T-helper 1 cell treated with Interleukin-12 subunit alpha and Interleukin-12 subunit beta and Interleukin-4 antibody, amounts not matched to agents 30 μg/mL and 1 μg/mL, for 36 hours (primary cell): Measurements from ENCODE around the gene SFTPD.
A peak's percentile ranks its signal among the peaks of the same experiment; 100 is the strongest.
"Not testable (repeated sequence)": the region's sequence is repeated elsewhere in the genome, so short reads cannot be mapped to it uniquely, and the experiment has no call there.

Experiments used
- H3K27ac Mint-ChIP-seq: one replicate; pipeline ENCODE4 v1.8.0; 2021; ENCODE audit warnings: mild to moderate bottlenecking, mixed read lengths
- H3K27me3 Mint-ChIP-seq: one replicate; pipeline ENCODE4 v1.8.0; 2021; ENCODE audit warnings: low read depth, mixed read lengths
- H3K36me3 Mint-ChIP-seq: one replicate; pipeline ENCODE4 v1.8.0; 2021; ENCODE audit warnings: low read depth, mixed read lengths
- H3K4me1 Mint-ChIP-seq: one replicate; pipeline ENCODE4 v1.8.0; 2021; ENCODE audit warnings: low read depth, mixed read lengths
- H3K4me3 Mint-ChIP-seq: one replicate; pipeline ENCODE4 v1.8.0; 2021; ENCODE audit warnings: mild to moderate bottlenecking, moderate library complexity, mixed read lengths
- H3K9me3 Mint-ChIP-seq: one replicate; pipeline ENCODE4 v1.8.0; 2021; ENCODE audit warnings: mixed read lengths

SFTPD gene

GRCh38 chr10:79948976-79949722 is at the start of gene SFTPD:
Gene SFTPD, minus strand, starts transcription at chr10:79949105. Its CDS starts 2,446 bp downstream, at chr10:79946659.
- no peak within 1 kb of the TSS for H3K4me3 Mint-ChIP-seq
- no peaks in the 10 kb centered on the region for H3K4me1 Mint-ChIP-seq
- H3K27ac Mint-ChIP-seq: no peak within 1 kb of the TSS
- H3K9me3 Mint-ChIP-seq: peaks cover 24% of the 10 kb centered on the region
- H3K27me3 Mint-ChIP-seq: peaks cover 19% of the 10 kb centered on the region
- peaks cover 2% of the 10 kb centered on the region for H3K36me3 Mint-ChIP-seq

GRCh38 chr10:79995979-79996634 is 47.2 kb upstream of the SFTPD start:
- H3K36me3 Mint-ChIP-seq: no peaks in the 10 kb centered on the region
- H3K4me3 Mint-ChIP-seq: no peak overlapping the region
- no peak overlapping the region for H3K27ac Mint-ChIP-seq
- H3K4me1 Mint-ChIP-seq: peaks cover 2% of the 10 kb centered on the region
- H3K9me3 Mint-ChIP-seq: no peaks in the 10 kb centered on the region
- H3K27me3 Mint-ChIP-seq: peaks cover 33% of the 10 kb centered on the region

GRCh38 chr10:79994556-79994955 is 45.7 kb upstream of the SFTPD start:
- no peak overlapping the region for H3K4me3 Mint-ChIP-seq
- peaks cover 37% of the 10 kb centered on the region for H3K27me3 Mint-ChIP-seq
- peaks cover 8% of the 10 kb centered on the region for H3K9me3 Mint-ChIP-seq
- no peak overlapping the region for H3K27ac Mint-ChIP-seq
- peaks cover 2% of the 10 kb centered on the region for H3K36me3 Mint-ChIP-seq
- H3K4me1 Mint-ChIP-seq: no peaks in the 10 kb centered on the region

- Mint-ChIP-seq H3K27me3 (peaks cover 63% of the 10 kb centered on the region), H3K9me3 (peaks cover 15% of the 10 kb centered on the region)
- H3K4me3 Mint-ChIP-seq, H3K4me1 Mint-ChIP-seq, H3K27ac Mint-ChIP-seq, H3K36me3 Mint-ChIP-seq: not testable (repeated sequence)
Observed at GRCh38 chr10:79988199-79988598, 39.3 kb upstream of the SFTPD start.

- H3K4me3 Mint-ChIP-seq, H3K27ac Mint-ChIP-seq, H3K4me1 Mint-ChIP-seq, H3K36me3 Mint-ChIP-seq: not testable (repeated sequence)
- H3K27me3 Mint-ChIP-seq: peaks cover 63% of the 10 kb centered on the region
- H3K9me3 Mint-ChIP-seq: peaks cover 15% of the 10 kb centered on the region
Observed at GRCh38 chr10:79986661-79987060, 37.8 kb upstream of the SFTPD start.

- Mint-ChIP-seq H3K4me1 (peaks cover 12% of the 10 kb centered on the region), H3K27me3 (peaks cover 61% of the 10 kb centered on the region), H3K4me3 (no peak overlapping the region), H3K9me3 (peaks cover 15% of the 10 kb centered on the region), H3K36me3 (peaks cover 2% of the 10 kb centered on the region), H3K27ac (no peak overlapping the region)
Observed at GRCh38 chr10:79985481-79986072, 36.7 kb upstream of the SFTPD start.

- Mint-ChIP-seq H3K4me1 (peaks cover 12% of the 10 kb centered on the region), H3K4me3 (no peak overlapping the region), H3K9me3 (peaks cover 10% of the 10 kb centered on the region), H3K36me3 (no peaks in the 10 kb centered on the region), H3K27ac (no peak overlapping the region), H3K27me3 (peaks cover 64% of the 10 kb centered on the region)
Observed at GRCh38 chr10:79984851-79985250, 35.9 kb upstream of the SFTPD start.

- Mint-ChIP-seq H3K4me3 (peak overlapping the region; percentile 19), H3K27ac (no peak overlapping the region), H3K4me1 (peaks cover 12% of the 10 kb centered on the region), H3K9me3 (no peaks in the 10 kb centered on the region), H3K27me3 (peaks cover 70% of the 10 kb centered on the region), H3K36me3 (no peaks in the 10 kb centered on the region)
Observed at GRCh38 chr10:79983286-79983909, 34.5 kb upstream of the SFTPD start.

- no peaks in the 10 kb centered on the region for H3K9me3 Mint-ChIP-seq
- H3K36me3 Mint-ChIP-seq: no peaks in the 10 kb centered on the region
- no peak overlapping the region for H3K4me3 Mint-ChIP-seq
- H3K4me1 Mint-ChIP-seq: peaks cover 12% of the 10 kb centered on the region
- no peak overlapping the region for H3K27ac Mint-ChIP-seq
- H3K27me3 Mint-ChIP-seq: peaks cover 72% of the 10 kb centered on the region
Observed at GRCh38 chr10:79982861-79983260, 34.0 kb upstream of the SFTPD start.

GRCh38 chr10:79982362-79982800 is 33.5 kb upstream of the SFTPD start:
- no peaks in the 10 kb centered on the region for H3K9me3 Mint-ChIP-seq
- no peaks in the 10 kb centered on the region for H3K36me3 Mint-ChIP-seq
- H3K4me1 Mint-ChIP-seq: peaks cover 12% of the 10 kb centered on the region
- no peak overlapping the region for H3K27ac Mint-ChIP-seq
- peaks cover 73% of the 10 kb centered on the region for H3K27me3 Mint-ChIP-seq
- no peak overlapping the region for H3K4me3 Mint-ChIP-seq

GRCh38 chr10:79981450-79982361 is 32.8 kb upstream of the SFTPD start:
- peaks cover 76% of the 10 kb centered on the region for H3K27me3 Mint-ChIP-seq
- H3K36me3 Mint-ChIP-seq: no peaks in the 10 kb centered on the region
- H3K4me1 Mint-ChIP-seq: peaks cover 12% of the 10 kb centered on the region
- peak overlapping the region; percentile 32 for H3K4me3 Mint-ChIP-seq
- no peaks in the 10 kb centered on the region for H3K9me3 Mint-ChIP-seq
- no peak overlapping the region for H3K27ac Mint-ChIP-seq

- peaks cover 77% of the 10 kb centered on the region for H3K27me3 Mint-ChIP-seq
- H3K36me3 Mint-ChIP-seq: no peaks in the 10 kb centered on the region
- H3K27ac Mint-ChIP-seq: no peak overlapping the region
- H3K4me3 Mint-ChIP-seq: peak overlapping the region; percentile 32
- no peaks in the 10 kb centered on the region for H3K9me3 Mint-ChIP-seq
- H3K4me1 Mint-ChIP-seq: peaks cover 7% of the 10 kb centered on the region
Observed at GRCh38 chr10:79980711-79981110, 31.8 kb upstream of the SFTPD start.

GRCh38 chr10:79979976-79980687 is 31.2 kb upstream of the SFTPD start:
- Mint-ChIP-seq H3K4me3 (no peak overlapping the region), H3K9me3 (no peaks in the 10 kb centered on the region), H3K36me3 (no peaks in the 10 kb centered on the region), H3K27me3 (peaks cover 77% of the 10 kb centered on the region), H3K4me1 (peaks cover 6% of the 10 kb centered on the region), H3K27ac (no peak overlapping the region)
